ENCODE measurements around the gene FBF1. TPM values are rescaled to one million over a fixed set of nuclear protein-coding genes. Genes with fewer than 3 reads are reported as not detected.

FBF1 gene
- total and polyA plus RNA-seq, 9 of the 15 experiments (the other 6 are each of a cell fraction or from before 2014, with no cell fraction given), result 0.46 to 14.9 (median 7.5) TPM

- TF ChIP-seq STAT6 (CRISPR knock-in tag; IDR thresholded peaks at IDR 0.05) (0 out of 2 replicates have a peak, but pooled peaks have one; percentile 78), ZHX1 (conservative IDR thresholded peaks at IDR 0.05; ENCODE audit: low read length) (no peak), DMBX1 (CRISPR knock-in tag; IDR thresholded peaks at IDR 0.05; ENCODE audit: borderline replicate concordance) (no peak), ATF1 (CRISPR knock-in tag; IDR thresholded peaks at IDR 0.05) (peak; percentile 49; the same call in 1 of the 2 replicates), ATF1 (tag; IDR thresholded peaks at IDR 0.05) (peak; percentile 83)
Measured at GRCh38 chr17:75896415-75897159, 44.3 kb downstream of the FBF1 start, which contains the start of gene TRIM65 (continued).
